Transverse colon (tissue), 4 donors: Measurements from ENCODE around the gene MYO3A.

Experiments used
- CTCF ChIP-seq, 5 experiments: fragments of 200-600 bp in 3 of 5; fragments of 450-650 bp in 2 of 5; sonication (generic) in 3 of 5; IDR thresholded peaks; 1 replicate in 2 of 5; 2 replicates in 3 of 5; pipeline ENCODE4 v1.5.1; 2016 to 2017; ENCODE audit warnings: antibody characterized with exemption in 5 of 5, inconsistent platforms in 3 of 5, mild to moderate bottlenecking in 2 of 5, moderate library complexity in 1 of 5
- EP300 ChIP-seq: sonication (generic); formaldehyde crosslinking; IDR thresholded peaks from one replicate; pipeline ENCODE4 v1.6.1; 2017; ENCODE audit warnings: antibody characterized with exemption, low read depth
- POLR2A ChIP-seq: fragments of 450-650 bp; IDR thresholded peaks from one replicate; pipeline ENCODE4 v1.6.1; 2016; ENCODE audit warnings: antibody characterized with exemption, mild to moderate bottlenecking, moderate library complexity
- POLR2AphosphoS5 ChIP-seq, 3 donors: sonication (generic); formaldehyde crosslinking; IDR thresholded peaks; one replicate each; pipeline ENCODE4 v1.6.1; 2016; ENCODE audit warnings: antibody characterized with exemption in 3 of 3

GRCh38 chr10:26221541-26221940 lies 287.5 kb downstream of the MYO3A start:
- TF ChIP-seq POLR2A (no peak), CTCF (IDR thresholded peaks at IDR 0.05) (no peak), EP300 (no peak), POLR2AphosphoS5 (IDR thresholded peaks at IDR 0.05) (no peak)
